Measurements from ENCODE around the gene BTG3. TPM values are rescaled to one million over a fixed set of nuclear protein-coding genes. Genes with fewer than 3 reads are reported as not detected.
A peak's percentile ranks its signal among the peaks of the same experiment; 100 is the strongest.

BTG3 gene
- total and polyA plus RNA-seq, 9 of the 15 experiments (the other 6 are each of a cell fraction or from before 2014, with no cell fraction given), result 11.7 to 43.0 (median 29.7) TPM

DNA sequence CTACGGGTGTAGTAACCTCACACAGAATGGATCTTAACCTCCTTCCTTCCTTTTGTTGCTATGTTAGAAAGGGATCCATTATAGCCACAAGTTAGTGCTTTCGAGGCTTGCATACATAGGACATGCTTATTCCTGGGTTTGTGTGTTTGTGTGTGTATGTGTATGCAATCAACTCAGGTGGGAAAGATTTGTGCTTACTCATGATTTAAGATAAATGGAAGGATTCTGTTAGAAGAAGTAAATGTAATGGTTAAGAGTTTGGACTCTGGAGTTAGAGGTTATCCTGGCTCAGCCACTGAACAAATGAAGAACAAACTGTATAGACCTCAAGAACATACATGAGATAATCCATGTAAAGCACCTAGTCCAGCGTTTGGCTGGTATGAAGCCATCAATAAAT, 28.8 kb downstream of the BTG3 start (continued):
- TF ChIP-seq CAMTA2 (CRISPR knock-in tag; conservative IDR thresholded peaks at IDR 0.05) (no peak), NUFIP1 (IDR thresholded peaks at IDR 0.05; ENCODE audit: partially characterized antibody) (no peak), ZNF316 (IDR thresholded peaks at IDR 0.05) (peak; percentile 54; the same call in 1 of the 2 replicates), ZNF239 (CRISPR knock-in tag; IDR thresholded peaks at IDR 0.05) (no peak)

DNA sequence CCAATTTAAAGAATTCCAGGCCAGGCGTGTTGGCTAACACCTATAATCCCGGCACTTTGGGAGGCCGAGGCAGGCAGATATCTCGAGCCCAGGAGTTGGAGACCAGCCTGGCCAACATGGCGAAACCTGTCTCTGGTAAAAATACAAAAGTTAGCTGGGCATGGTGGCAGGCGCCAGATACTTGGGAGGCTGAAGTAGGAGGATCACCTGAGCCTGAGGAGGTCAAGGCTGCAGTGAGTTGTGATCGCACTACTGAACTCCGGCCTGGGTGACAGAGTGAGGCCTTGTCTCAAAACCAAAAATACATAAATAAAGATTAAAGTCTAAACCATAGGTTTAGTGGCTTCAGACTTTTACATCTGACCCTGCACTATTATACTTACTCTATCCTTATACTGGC, 32.4 kb downstream of the BTG3 start:
- in situ Hi-C loops (cut with MboI) (no loop called here), intact Hi-C loops (cut with micrococcal nuclease) (no loop called here)
- POLR2A ChIA-PET, result no interaction called here
- Histone ChIP-seq H3K36me3 (ENCODE audit: control insufficient read depth, insufficient read depth, low read length) (no peaks in the 10 kb centered on the region), H3K4me3 (no peak overlapping the region), H3K27ac (ENCODE audit: extremely low read depth, low read depth, low read length) (no peak overlapping the region), H3K4me1 (replicated peaks in 1 of 2; ENCODE audit: control insufficient read depth in 2 of 2, insufficient read depth in 2 of 2, low read length in 2 of 2) (no peaks in the 10 kb centered on the region), H2AFZ (ENCODE audit: low read depth, low read length) (no peak overlapping the region), H3K27me3 (ENCODE audit: control insufficient read depth in 2 of 2, insufficient read depth in 2 of 2, low read length in 2 of 2) (peaks cover 0 to 3% of the 10 kb centered on the region in 2 experiments; a peak in 1 of 5 replicates), H3K9me1 (ENCODE audit: control insufficient read depth, insufficient read depth, low read length) (no peaks in the 10 kb centered on the region), H4K20me1 (replicated peaks; ENCODE audit: control insufficient read depth, insufficient read depth, low read length) (no peaks in the 10 kb centered on the region), H3K9me3 (replicated peaks; ENCODE audit: control insufficient read depth, insufficient read depth, low read depth, low read length) (no peaks in the 10 kb centered on the region), H3K79me2 (ENCODE audit: control insufficient read depth, insufficient read depth, low read length) (no peaks in the 10 kb centered on the region), H3K9ac (ENCODE audit: insufficient read depth in 1 of 2, low read depth in 2 of 2, low read length in 2 of 2) (no peak overlapping the region), H3K4me2 (ENCODE audit: insufficient read depth, low read length) (no peak overlapping the region)
- FAIRE-seq, result no peak
- 3% methylated on average over 8 of the region's 8 CpGs for WGBS (ENCODE audit: insufficient coverage, low coverage, missing lambda C conversion rate)
- no peak for DNase-seq (ENCODE audit: extremely low read depth in 1 of 4, low spot score in 3 of 4)
- TF ChIP-seq FOSL1 (tag; conservative IDR thresholded peaks at IDR 0.05), result no peak
- TF ChIP-seq LARP7 (IDR thresholded peaks at IDR 0.05), result no peak
- TF ChIP-seq, protein P1, sequence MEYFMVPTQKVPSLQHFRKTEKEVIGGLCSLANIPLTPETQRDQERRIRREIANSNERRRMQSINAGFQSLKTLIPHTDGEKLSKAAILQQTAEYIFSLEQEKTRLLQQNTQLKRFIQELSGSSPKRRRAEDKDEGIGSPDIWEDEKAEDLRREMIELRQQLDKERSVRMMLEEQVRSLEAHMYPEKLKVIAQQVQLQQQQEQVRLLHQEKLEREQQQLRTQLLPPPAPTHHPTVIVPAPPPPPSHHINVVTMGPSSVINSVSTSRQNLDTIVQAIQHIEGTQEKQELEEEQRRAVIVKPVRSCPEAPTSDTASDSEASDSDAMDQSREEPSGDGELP (CRISPR knock-in tag; IDR thresholded peaks at IDR 0.05; ENCODE audit: borderline replicate concordance), result no peak
- TF ChIP-seq BMI1 (IDR thresholded peaks at IDR 0.05; ENCODE audit: low read length), result no peak
- no peak for TF ChIP-seq ERF (CRISPR knock-in tag; IDR thresholded peaks at IDR 0.05)
- TF ChIP-seq ESRRB (CRISPR knock-in tag; IDR thresholded peaks at IDR 0.05; ENCODE audit: borderline replicate concordance), result no peak
- TF ChIP-seq, protein P2, sequence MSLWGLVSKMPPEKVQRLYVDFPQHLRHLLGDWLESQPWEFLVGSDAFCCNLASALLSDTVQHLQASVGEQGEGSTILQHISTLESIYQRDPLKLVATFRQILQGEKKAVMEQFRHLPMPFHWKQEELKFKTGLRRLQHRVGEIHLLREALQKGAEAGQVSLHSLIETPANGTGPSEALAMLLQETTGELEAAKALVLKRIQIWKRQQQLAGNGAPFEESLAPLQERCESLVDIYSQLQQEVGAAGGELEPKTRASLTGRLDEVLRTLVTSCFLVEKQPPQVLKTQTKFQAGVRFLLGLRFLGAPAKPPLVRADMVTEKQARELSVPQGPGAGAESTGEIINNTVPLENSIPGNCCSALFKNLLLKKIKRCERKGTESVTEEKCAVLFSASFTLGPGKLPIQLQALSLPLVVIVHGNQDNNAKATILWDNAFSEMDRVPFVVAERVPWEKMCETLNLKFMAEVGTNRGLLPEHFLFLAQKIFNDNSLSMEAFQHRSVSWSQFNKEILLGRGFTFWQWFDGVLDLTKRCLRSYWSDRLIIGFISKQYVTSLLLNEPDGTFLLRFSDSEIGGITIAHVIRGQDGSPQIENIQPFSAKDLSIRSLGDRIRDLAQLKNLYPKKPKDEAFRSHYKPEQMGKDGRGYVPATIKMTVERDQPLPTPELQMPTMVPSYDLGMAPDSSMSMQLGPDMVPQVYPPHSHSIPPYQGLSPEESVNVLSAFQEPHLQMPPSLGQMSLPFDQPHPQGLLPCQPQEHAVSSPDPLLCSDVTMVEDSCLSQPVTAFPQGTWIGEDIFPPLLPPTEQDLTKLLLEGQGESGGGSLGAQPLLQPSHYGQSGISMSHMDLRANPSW (CRISPR knock-in tag; IDR thresholded peaks at IDR 0.05), result no peak
- no peak for TF ChIP-seq KDM5B (IDR thresholded peaks at IDR 0.05; ENCODE audit: insufficient replicate concordance, low read depth, low read length)
- no peak for ATAC-seq
- CTCF ChIA-PET (ENCODE audit: low intra/inter-chr PET ratio), result no interaction called here
- BruUV-seq (replicated peaks), result no TSS peak

Data from K562 (cell line).